RWPE2 (cell line): Measurements from ENCODE around the gene VIPR2.

Experiments
- ATAC-seq: fragments of 200-7000 bp; cut with Tn5 transposase; 3 replicates; pipeline ENCODE4 v1.9.1; 2021; ENCODE audit warnings: low read depth
- DNase-seq: peaks from one replicate; pipeline ENCODE4 v3.0.0-alpha.2; 2020; ENCODE audit warnings: low spot score
- H3K27ac ChIP-seq: fragments of 450-650 bp; 2 replicates; pipeline ENCODE4 v1.5.1; 2017; ENCODE audit warnings: mild to moderate bottlenecking; ENCODE audit not compliant: poor library complexity, severe bottlenecking
- H3K27me3 ChIP-seq: fragments of 250-450 bp; sonication (Bioruptor Pico); 2 replicates; pipeline ENCODE4 v1.5.1; 2021; ENCODE audit warnings: mild to moderate bottlenecking, moderate library complexity; ENCODE audit not compliant: insufficient read depth, poor library complexity, severe bottlenecking
- H3K36me3 ChIP-seq: fragments of 250-450 bp; sonication (Bioruptor Pico); 2 replicates; pipeline ENCODE4 v1.5.1; 2020; ENCODE audit warnings: low read depth, mild to moderate bottlenecking, moderate library complexity
- H3K4me1 ChIP-seq: fragments of 250-450 bp; sonication (Bioruptor Pico); 2 replicates; pipeline ENCODE4 v1.5.1; 2021; ENCODE audit warnings: mild to moderate bottlenecking, moderate library complexity; ENCODE audit not compliant: insufficient read depth, poor library complexity, severe bottlenecking
- H3K4me3 ChIP-seq: fragments of 250-450 bp; sonication (Bioruptor Pico); 2 replicates; pipeline ENCODE4 v1.5.1; 2021; ENCODE audit warnings: mild to moderate bottlenecking, moderate library complexity; ENCODE audit not compliant: severe bottlenecking
- H3K9me3 ChIP-seq: fragments of 250-450 bp; sonication (Bioruptor Pico); 2 replicates; pipeline ENCODE4 v1.5.1; 2021; ENCODE audit warnings: mild to moderate bottlenecking, moderate library complexity; ENCODE audit not compliant: severe bottlenecking
- CTCF ChIP-seq: fragments of 450-650 bp; IDR thresholded peaks from one replicate; pipeline ENCODE4 v1.5.1; 2017; ENCODE audit warnings: mild to moderate bottlenecking, moderate library complexity; ENCODE audit not compliant: poor library complexity, severe bottlenecking

VIPR2 gene

GRCh38 chr7:159013825-159014289, 130.8 kb downstream of the VIPR2 start:
- ATAC-seq (no peak), DNase-seq (no peak)
- no peaks in the 10 kb centered on the region for H3K4me1 ChIP-seq
- H3K4me3 ChIP-seq, result no peak overlapping the region
- H3K36me3 ChIP-seq, result no peaks in the 10 kb centered on the region
- TF ChIP-seq CTCF, result no peak
- no peaks in the 10 kb centered on the region for H3K9me3 ChIP-seq
- no peak overlapping the region for H3K27ac ChIP-seq
- H3K27me3 ChIP-seq, result no peaks in the 10 kb centered on the region

- H3K4me1 ChIP-seq, result no peaks in the 10 kb centered on the region
- no peak overlapping the region for H3K27ac ChIP-seq
- no peaks in the 10 kb centered on the region for H3K27me3 ChIP-seq
- no peaks in the 10 kb centered on the region for H3K36me3 ChIP-seq
- H3K4me3 ChIP-seq, result no peak overlapping the region
- no peaks in the 10 kb centered on the region for H3K9me3 ChIP-seq
- ATAC-seq, result no peak
- TF ChIP-seq CTCF, result no peak
- no peak for DNase-seq
Observed at GRCh38 chr7:159013181-159013690, 131.4 kb downstream of the VIPR2 start.

- ATAC-seq, result no peak
- Histone ChIP-seq H3K27me3 (no peaks in the 10 kb centered on the region), H3K27ac (no peak overlapping the region), H3K4me3 (no peak overlapping the region), H3K36me3 (no peaks in the 10 kb centered on the region), H3K4me1 (no peaks in the 10 kb centered on the region), H3K9me3 (no peaks in the 10 kb centered on the region)
- no peak for DNase-seq
- no peak for TF ChIP-seq CTCF
Observed at GRCh38 chr7:159012353-159013069, 132.2 kb downstream of the VIPR2 start.

- H3K4me3 ChIP-seq, result no peak overlapping the region
- H3K27ac ChIP-seq, result no peak overlapping the region
Observed at GRCh38 chr7:159011722-159012022, 133.0 kb downstream of the VIPR2 start.

More at GRCh38 chr7:159011722-159012022, 133.0 kb downstream of the VIPR2 start:
- DNase-seq, result no peak
- Histone ChIP-seq H3K9me3 (no peaks in the 10 kb centered on the region), H3K27me3 (no peaks in the 10 kb centered on the region), H3K36me3 (no peaks in the 10 kb centered on the region), H3K4me1 (no peaks in the 10 kb centered on the region)
- no peak for TF ChIP-seq CTCF
- ATAC-seq, result no peak
